ENCODE results near the gene KIF3A. TPM values are rescaled to one million over a fixed set of nuclear protein-coding genes. Genes with fewer than 3 reads are reported as not detected.

The KIF3A gene
- total RNA-seq, 1 donor from 2014 or later = 25.4 TPM

DNA sequence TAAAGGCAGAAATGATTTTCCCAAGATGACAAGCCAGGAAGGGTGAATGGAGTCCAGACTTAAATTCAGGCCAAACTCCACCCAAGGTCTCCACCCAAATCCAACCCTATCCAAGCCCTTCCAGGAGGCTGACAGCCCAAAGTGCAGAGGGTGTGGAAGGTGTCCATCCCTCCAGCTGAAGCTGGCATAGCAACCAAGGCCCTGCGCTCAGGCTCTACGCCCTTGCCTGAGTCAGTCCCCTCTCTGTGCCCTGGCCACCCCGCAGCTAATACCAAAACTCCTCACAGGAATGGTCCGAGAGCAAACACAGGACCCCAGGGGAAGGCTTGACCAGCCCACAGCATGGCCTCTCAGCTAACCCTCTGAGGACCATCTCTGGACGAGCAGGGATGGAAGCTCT, 37.5 kb upstream of the KIF3A start:
- FAIRE-seq = no peak
- peak overlapping the region; percentile 92 for H3K4me3 Mint-ChIP-seq (ENCODE audit: unreplicated experiment)
- H3K4me1 ChIP-seq (ENCODE audit: insufficient read depth, low read length) = peaks cover 4% of the 10 kb centered on the region
- no peak overlapping the region for H3K27ac ChIP-seq (ENCODE audit: low read depth, low read length)
- peak overlapping the region; percentile 94 for H3K4me2 ChIP-seq (ENCODE audit: low read length)
- H3K4me1 Mint-ChIP-seq (ENCODE audit: low read depth, unreplicated experiment) = peaks cover 45% of the 10 kb centered on the region
- H3K27me3 Mint-ChIP-seq (ENCODE audit: low read depth, unreplicated experiment) = no peaks in the 10 kb centered on the region
- no peaks in the 10 kb centered on the region for H3K36me3 ChIP-seq (ENCODE audit: insufficient read depth, low read length)
- peaks cover 6% of the 10 kb centered on the region for H3K36me3 Mint-ChIP-seq (ENCODE audit: low read depth, unreplicated experiment)
- no peak for DNase-seq (ENCODE audit: low read depth)
- peaks cover 75% of the 10 kb centered on the region for H3K79me2 ChIP-seq (ENCODE audit: insufficient read depth, low read length)
- H4K20me1 ChIP-seq (ENCODE audit: insufficient read depth, low read length) = peaks cover 53% of the 10 kb centered on the region
- H3K4me3 ChIP-seq (ENCODE audit: insufficient read depth, low read depth, low read length) = no peak overlapping the region
- no peaks in the 10 kb centered on the region for H3K27me3 ChIP-seq (ENCODE audit: insufficient read depth, low read length)
- H3K9me3 ChIP-seq (ENCODE audit: insufficient read depth, low read depth, low read length) = no peaks in the 10 kb centered on the region
- H2AFZ ChIP-seq (ENCODE audit: low read depth, low read length) = no peak overlapping the region
- H3K27ac Mint-ChIP-seq (ENCODE audit: unreplicated experiment) = no peak overlapping the region
- no peak overlapping the region for H3K9ac ChIP-seq (ENCODE audit: low read length)
- no peaks in the 10 kb centered on the region for H3K9me3 Mint-ChIP-seq (ENCODE audit: unreplicated experiment)
- TF ChIP-seq EZH2 (IDR thresholded peaks at IDR 0.05; ENCODE audit: insufficient read depth, low read length) = no peak
- TF ChIP-seq, protein P1, sequence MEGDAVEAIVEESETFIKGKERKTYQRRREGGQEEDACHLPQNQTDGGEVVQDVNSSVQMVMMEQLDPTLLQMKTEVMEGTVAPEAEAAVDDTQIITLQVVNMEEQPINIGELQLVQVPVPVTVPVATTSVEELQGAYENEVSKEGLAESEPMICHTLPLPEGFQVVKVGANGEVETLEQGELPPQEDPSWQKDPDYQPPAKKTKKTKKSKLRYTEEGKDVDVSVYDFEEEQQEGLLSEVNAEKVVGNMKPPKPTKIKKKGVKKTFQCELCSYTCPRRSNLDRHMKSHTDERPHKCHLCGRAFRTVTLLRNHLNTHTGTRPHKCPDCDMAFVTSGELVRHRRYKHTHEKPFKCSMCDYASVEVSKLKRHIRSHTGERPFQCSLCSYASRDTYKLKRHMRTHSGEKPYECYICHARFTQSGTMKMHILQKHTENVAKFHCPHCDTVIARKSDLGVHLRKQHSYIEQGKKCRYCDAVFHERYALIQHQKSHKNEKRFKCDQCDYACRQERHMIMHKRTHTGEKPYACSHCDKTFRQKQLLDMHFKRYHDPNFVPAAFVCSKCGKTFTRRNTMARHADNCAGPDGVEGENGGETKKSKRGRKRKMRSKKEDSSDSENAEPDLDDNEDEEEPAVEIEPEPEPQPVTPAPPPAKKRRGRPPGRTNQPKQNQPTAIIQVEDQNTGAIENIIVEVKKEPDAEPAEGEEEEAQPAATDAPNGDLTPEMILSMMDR (IDR thresholded peaks at IDR 0.05; ENCODE audit: insufficient read depth, low read depth, low read length) = no peak

DNA sequence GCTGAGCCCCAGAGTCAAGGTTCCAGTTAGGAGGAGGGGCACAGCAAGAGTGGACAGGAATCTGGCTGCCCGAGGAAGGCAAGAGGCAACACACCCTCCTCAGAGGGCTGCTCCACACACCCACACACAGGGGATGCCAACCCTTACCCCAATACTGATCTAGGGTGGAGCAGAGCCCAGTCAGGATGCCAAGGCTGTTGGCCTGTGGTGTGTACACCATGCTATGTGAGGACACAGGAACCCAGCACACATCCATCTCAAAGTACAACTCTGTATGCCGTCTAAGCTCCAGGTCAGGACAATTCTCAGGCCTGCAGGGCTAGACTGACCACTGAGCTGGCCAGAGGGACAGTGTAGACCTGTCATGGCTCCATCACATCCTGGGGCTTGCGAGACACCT, 37.1 kb upstream of the KIF3A start:
- FAIRE-seq = no peak
- DNase-seq (ENCODE audit: low read depth) = no peak
- H2AFZ ChIP-seq (ENCODE audit: low read depth, low read length) = no peak overlapping the region
- H3K4me3 ChIP-seq (ENCODE audit: insufficient read depth, low read depth, low read length) = no peak overlapping the region
- H3K27me3 ChIP-seq (ENCODE audit: insufficient read depth, low read length) = no peaks in the 10 kb centered on the region
- no peak overlapping the region for H3K9ac ChIP-seq (ENCODE audit: low read length)
- Mint-ChIP-seq H3K27ac (ENCODE audit: unreplicated experiment) (no peak overlapping the region), H3K36me3 (ENCODE audit: low read depth, unreplicated experiment) (peaks cover 6% of the 10 kb centered on the region), H3K4me1 (ENCODE audit: low read depth, unreplicated experiment) (peaks cover 45% of the 10 kb centered on the region), H3K27me3 (ENCODE audit: low read depth, unreplicated experiment) (no peaks in the 10 kb centered on the region), H3K4me3 (ENCODE audit: unreplicated experiment) (no peak overlapping the region), H3K9me3 (ENCODE audit: unreplicated experiment) (no peaks in the 10 kb centered on the region)
- no peaks in the 10 kb centered on the region for H3K9me3 ChIP-seq (ENCODE audit: insufficient read depth, low read depth, low read length)
- peaks cover 78% of the 10 kb centered on the region for H3K79me2 ChIP-seq (ENCODE audit: insufficient read depth, low read length)
- TF ChIP-seq, protein P1 (IDR thresholded peaks at IDR 0.05; ENCODE audit: insufficient read depth, low read depth, low read length) = no peak
- TF ChIP-seq EZH2 (IDR thresholded peaks at IDR 0.05; ENCODE audit: insufficient read depth, low read length) = no peak
- no peak overlapping the region for H3K4me2 ChIP-seq (ENCODE audit: low read length)
- H3K27ac ChIP-seq (ENCODE audit: low read depth, low read length) = no peak overlapping the region
- H4K20me1 ChIP-seq (ENCODE audit: insufficient read depth, low read length) = peaks cover 56% of the 10 kb centered on the region
- H3K4me1 ChIP-seq (ENCODE audit: insufficient read depth, low read length) = peaks cover 4% of the 10 kb centered on the region
- no peaks in the 10 kb centered on the region for H3K36me3 ChIP-seq (ENCODE audit: insufficient read depth, low read length)

DNA sequence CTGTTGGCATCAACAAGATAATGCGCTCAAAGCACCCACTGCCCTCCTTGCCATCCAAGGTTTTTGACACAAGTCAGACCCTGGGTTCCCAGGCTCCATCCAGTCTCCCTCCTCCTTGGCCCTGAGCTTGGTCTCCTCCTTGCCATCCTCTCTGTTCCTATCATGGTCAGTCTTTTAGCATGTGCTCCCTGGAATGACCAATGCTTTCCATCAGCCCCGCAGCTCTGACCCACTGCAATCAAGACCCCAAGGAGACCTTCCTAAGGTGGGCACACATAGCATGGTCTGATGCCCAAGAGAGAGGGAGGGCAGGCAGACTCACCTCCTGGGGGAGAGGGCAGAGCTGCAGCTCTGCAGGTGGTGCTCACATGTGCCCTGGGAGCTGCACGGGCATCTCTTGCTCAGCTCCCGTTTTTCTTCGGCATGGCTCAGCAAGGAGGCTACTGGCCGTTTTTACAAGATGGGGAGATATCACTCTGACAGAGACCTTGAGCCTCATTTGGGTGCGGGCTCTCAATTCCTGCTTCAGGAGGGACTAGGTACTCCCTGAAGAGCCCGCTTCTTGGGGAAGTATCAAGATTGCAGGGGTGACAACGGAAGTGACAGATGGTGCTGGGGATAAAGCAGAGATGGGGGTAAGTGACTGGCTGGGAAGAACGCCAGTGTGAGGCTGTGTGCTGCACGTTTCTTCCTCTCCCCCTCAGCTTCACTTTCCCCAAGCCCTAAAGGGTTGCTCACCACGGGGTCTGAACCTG, 36.4 kb upstream of the KIF3A start:
- no peak overlapping the region for H3K27ac Mint-ChIP-seq (ENCODE audit: unreplicated experiment)
- peak overlapping the region; percentile 24 for H3K4me3 Mint-ChIP-seq (ENCODE audit: unreplicated experiment)
- H3K36me3 ChIP-seq (ENCODE audit: insufficient read depth, low read length) = no peaks in the 10 kb centered on the region
- no peak overlapping the region for H3K4me2 ChIP-seq (ENCODE audit: low read length)
- FAIRE-seq (no peak), DNase-seq (ENCODE audit: low read depth) (no peak)
- peaks cover 62% of the 10 kb centered on the region for H4K20me1 ChIP-seq (ENCODE audit: insufficient read depth, low read length)
- peaks cover 84% of the 10 kb centered on the region for H3K79me2 ChIP-seq (ENCODE audit: insufficient read depth, low read length)
- TF ChIP-seq, protein P1 (IDR thresholded peaks at IDR 0.05; ENCODE audit: insufficient read depth, low read depth, low read length) = no peak
- TF ChIP-seq EZH2 (IDR thresholded peaks at IDR 0.05; ENCODE audit: insufficient read depth, low read length) = no peak
- no peak overlapping the region for H3K27ac ChIP-seq (ENCODE audit: low read depth, low read length)
- no peaks in the 10 kb centered on the region for H3K27me3 Mint-ChIP-seq (ENCODE audit: low read depth, unreplicated experiment)
- H3K27me3 ChIP-seq (ENCODE audit: insufficient read depth, low read length) = no peaks in the 10 kb centered on the region
- peaks cover 47% of the 10 kb centered on the region for H3K4me1 Mint-ChIP-seq (ENCODE audit: low read depth, unreplicated experiment)
- H3K36me3 Mint-ChIP-seq (ENCODE audit: low read depth, unreplicated experiment) = peaks cover 6% of the 10 kb centered on the region
- H3K9me3 Mint-ChIP-seq (ENCODE audit: unreplicated experiment) = no peaks in the 10 kb centered on the region
- H3K4me1 ChIP-seq (ENCODE audit: insufficient read depth, low read length) = peaks cover 4% of the 10 kb centered on the region
- H3K4me3 ChIP-seq (ENCODE audit: insufficient read depth, low read depth, low read length) = no peak overlapping the region
- H3K9ac ChIP-seq (ENCODE audit: low read length) = no peak overlapping the region
- no peak overlapping the region for H2AFZ ChIP-seq (ENCODE audit: low read depth, low read length)
- H3K9me3 ChIP-seq (ENCODE audit: insufficient read depth, low read depth, low read length) = no peaks in the 10 kb centered on the region

Data from astrocyte (in vitro differentiated cells and primary cell).